ENCODE data around the gene GRK5.

Gene GRK5

GRCh38 chr10:119466076-119466475, 258.7 kb downstream of the GRK5 start:
- no peak for FAIRE-seq

- no peak for FAIRE-seq
Measured at GRCh38 chr10:119466655-119467054, 259.3 kb downstream of the GRK5 start.

GRCh38 chr10:119468542-119469324, 261.4 kb downstream of the GRK5 start:
- no peak for FAIRE-seq

- no peak for FAIRE-seq
Measured at GRCh38 chr10:119469325-119469707, 261.9 kb downstream of the GRK5 start.

GRCh38 chr10:119469846-119470245, 262.5 kb downstream of the GRK5 start:
- FAIRE-seq: no peak

GRCh38 chr10:119470920-119471702, 263.7 kb downstream of the GRK5 start:
- FAIRE-seq: no peak

- no peak for FAIRE-seq
Measured at GRCh38 chr10:119473771-119474170, 266.4 kb downstream of the GRK5 start.

GRCh38 chr10:119474606-119475005, 267.2 kb downstream of the GRK5 start:
- FAIRE-seq: no peak

- no peak for FAIRE-seq
Measured at GRCh38 chr10:119477444-119477843, 270.1 kb downstream of the GRK5 start.

GRCh38 chr10:119478111-119478802, 270.9 kb downstream of the GRK5 start:
- no peak for FAIRE-seq

- FAIRE-seq: no peak
Measured at GRCh38 chr10:119478811-119479341, 271.5 kb downstream of the GRK5 start.

GRCh38 chr10:119479532-119479931, 272.2 kb downstream of the GRK5 start:
- FAIRE-seq: no peak

- FAIRE-seq: no peak
Measured at GRCh38 chr10:119480667-119481066, 273.3 kb downstream of the GRK5 start.

GRCh38 chr10:119481781-119482426, 274.5 kb downstream of the GRK5 start:
- no peak for FAIRE-seq

GRCh38 chr10:119483001-119483400, 275.6 kb downstream of the GRK5 start:
- no peak for FAIRE-seq

GRCh38 chr10:119483839-119484238, 276.5 kb downstream of the GRK5 start:
- no peak for FAIRE-seq

GRCh38 chr10:119488675-119489074, 281.3 kb downstream of the GRK5 start:
- no peak for FAIRE-seq

- FAIRE-seq: no peak
Measured at GRCh38 chr10:119489991-119490326, 282.6 kb downstream of the GRK5 start.

GRCh38 chr10:119491966-119492757, 284.8 kb downstream of the GRK5 start:
- no peak for FAIRE-seq

- FAIRE-seq: no peak
Measured at GRCh38 chr10:119493155-119493554, 285.8 kb downstream of the GRK5 start.

- FAIRE-seq: no peak
Measured at GRCh38 chr10:119494236-119495020, 287.1 kb downstream of the GRK5 start.

Data from islet of Langerhans (tissue), 1 donor.